Measurements from ENCODE around the gene TMC1. TPM values are rescaled to one million over a fixed set of nuclear protein-coding genes. Genes with fewer than 3 reads are reported as not detected.

The TMC1 gene
- total RNA-seq, 6 donors from 2014 or later: 0.67 TPM; not detected in 5

- H3K4me1 ChIP-seq: peaks cover 0 to 5% (median 0%) of the 10 kb centered on the region in 4 donors
- no peaks in the 10 kb centered on the region for H3K36me3 ChIP-seq
- TF ChIP-seq EP300 (IDR thresholded peaks at IDR 0.05) (no peak), POLR2AphosphoS5 (IDR thresholded peaks at IDR 0.05) (no peak), POLR2A (IDR thresholded peaks at IDR 0.05) (no peak)
- TF ChIP-seq, protein P1, sequence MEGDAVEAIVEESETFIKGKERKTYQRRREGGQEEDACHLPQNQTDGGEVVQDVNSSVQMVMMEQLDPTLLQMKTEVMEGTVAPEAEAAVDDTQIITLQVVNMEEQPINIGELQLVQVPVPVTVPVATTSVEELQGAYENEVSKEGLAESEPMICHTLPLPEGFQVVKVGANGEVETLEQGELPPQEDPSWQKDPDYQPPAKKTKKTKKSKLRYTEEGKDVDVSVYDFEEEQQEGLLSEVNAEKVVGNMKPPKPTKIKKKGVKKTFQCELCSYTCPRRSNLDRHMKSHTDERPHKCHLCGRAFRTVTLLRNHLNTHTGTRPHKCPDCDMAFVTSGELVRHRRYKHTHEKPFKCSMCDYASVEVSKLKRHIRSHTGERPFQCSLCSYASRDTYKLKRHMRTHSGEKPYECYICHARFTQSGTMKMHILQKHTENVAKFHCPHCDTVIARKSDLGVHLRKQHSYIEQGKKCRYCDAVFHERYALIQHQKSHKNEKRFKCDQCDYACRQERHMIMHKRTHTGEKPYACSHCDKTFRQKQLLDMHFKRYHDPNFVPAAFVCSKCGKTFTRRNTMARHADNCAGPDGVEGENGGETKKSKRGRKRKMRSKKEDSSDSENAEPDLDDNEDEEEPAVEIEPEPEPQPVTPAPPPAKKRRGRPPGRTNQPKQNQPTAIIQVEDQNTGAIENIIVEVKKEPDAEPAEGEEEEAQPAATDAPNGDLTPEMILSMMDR (IDR thresholded peaks at IDR 0.05): no peak
- 93 to 94% methylated on average over 2 of the region's 2 CpGs for WGBS, 2 donors
- no peaks in the 10 kb centered on the region for H3K27me3 ChIP-seq
- DNase-seq (no peak), ATAC-seq (ENCODE audit: low FRiP score in 2 of 2) (no peak)
- H3K9me3 ChIP-seq: no peaks in the 10 kb centered on the region
- no peak overlapping the region for H3K27ac ChIP-seq
- H3K4me3 ChIP-seq: no peak overlapping the region
Observed at GRCh38 chr9:72874344-72874743, 352.9 kb downstream of the TMC1 start.

DNA sequence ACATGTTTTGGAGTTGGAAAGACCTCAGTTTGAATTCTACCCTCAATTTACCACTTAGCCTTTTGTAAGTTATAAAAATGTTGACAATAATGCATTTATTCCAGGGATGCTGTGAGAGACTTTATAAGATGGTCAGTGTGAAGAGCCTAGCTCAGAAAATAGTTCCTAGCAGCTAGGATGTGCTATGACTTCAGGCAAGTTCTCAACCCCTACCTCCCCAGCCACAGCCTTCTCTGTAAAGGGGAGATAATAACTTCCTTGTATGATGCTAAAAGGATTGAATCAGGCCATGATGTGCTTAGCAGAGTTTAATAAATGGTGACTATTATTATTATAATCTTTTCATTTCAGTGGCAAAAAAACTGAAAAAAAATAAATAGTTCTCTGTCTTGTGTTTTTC, 353.8 kb downstream of the TMC1 start:
- H3K27me3 ChIP-seq: no peaks in the 10 kb centered on the region
- TF ChIP-seq, protein P1 (IDR thresholded peaks at IDR 0.05): no peak
- TF ChIP-seq POLR2A (IDR thresholded peaks at IDR 0.05) (no peak), EP300 (IDR thresholded peaks at IDR 0.05) (no peak), POLR2AphosphoS5 (IDR thresholded peaks at IDR 0.05) (no peak)
- no peak overlapping the region for H3K4me3 ChIP-seq
- no peaks in the 10 kb centered on the region for H3K9me3 ChIP-seq
- DNase-seq: no peak
- no peak overlapping the region for H3K27ac ChIP-seq
- ATAC-seq (ENCODE audit: low FRiP score in 2 of 2): no peak
- peaks cover 0 to 5% (median 0%) of the 10 kb centered on the region in 4 donors for H3K4me1 ChIP-seq
- no peaks in the 10 kb centered on the region for H3K36me3 ChIP-seq

- 73 to 79% methylated on average over 2 of the region's 2 CpGs for WGBS, 2 donors
- Histone ChIP-seq H3K4me3 (no peak overlapping the region), H3K27ac (no peak overlapping the region), H3K9me3 (no peaks in the 10 kb centered on the region), H3K4me1 (no peaks in the 10 kb centered on the region), H3K27me3 (no peaks in the 10 kb centered on the region), H3K36me3 (no peaks in the 10 kb centered on the region)
- DNase-seq (no peak), ATAC-seq (ENCODE audit: low FRiP score in 2 of 2) (no peak)
- TF ChIP-seq, protein P1 (IDR thresholded peaks at IDR 0.05): no peak
- TF ChIP-seq POLR2A (IDR thresholded peaks at IDR 0.05): no peak
- no peak for TF ChIP-seq POLR2AphosphoS5 (IDR thresholded peaks at IDR 0.05)
- no peak for TF ChIP-seq EP300 (IDR thresholded peaks at IDR 0.05)
Observed at GRCh38 chr9:72880821-72881220, 359.4 kb downstream of the TMC1 start.

DNA sequence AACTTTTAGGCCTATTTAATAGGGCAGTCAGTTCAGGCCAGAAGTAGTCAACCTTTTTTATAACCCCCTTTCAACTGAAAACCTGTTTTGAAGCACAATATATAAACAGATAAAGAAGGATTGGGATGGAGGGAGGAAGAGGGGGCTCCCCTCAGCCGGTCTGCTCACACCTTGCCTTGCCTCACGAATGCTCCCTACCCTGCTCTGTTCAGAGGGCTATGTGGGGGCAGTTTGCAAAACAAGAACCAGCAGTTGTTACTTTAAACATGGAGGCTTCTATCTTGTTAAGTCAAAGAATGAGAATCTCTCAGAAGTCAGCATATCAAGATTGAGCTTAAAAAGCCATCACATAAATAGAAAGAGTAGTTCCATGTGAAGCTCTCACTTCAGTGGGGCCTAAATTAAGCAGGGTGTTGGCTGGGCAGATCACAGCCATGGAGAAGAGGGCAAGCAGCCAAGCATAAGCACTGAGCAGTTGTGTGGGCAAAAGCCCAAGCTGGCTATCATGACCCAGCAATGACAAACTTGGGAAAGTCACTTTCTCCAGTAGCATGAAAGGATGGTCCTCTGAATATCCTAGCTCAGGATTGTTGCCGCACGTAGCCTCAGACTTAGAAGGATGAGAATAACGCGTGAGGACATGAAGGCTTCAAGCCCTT, 360.8 kb downstream of the TMC1 start:
- Histone ChIP-seq H3K27me3 (no peaks in the 10 kb centered on the region), H3K4me1 (no peaks in the 10 kb centered on the region), H3K4me3 (no peak overlapping the region), H3K9me3 (no peaks in the 10 kb centered on the region), H3K36me3 (no peaks in the 10 kb centered on the region), H3K27ac (no peak overlapping the region)
- DNase-seq (no peak), ATAC-seq (ENCODE audit: low FRiP score in 2 of 2) (no peak)
- TF ChIP-seq EP300 (IDR thresholded peaks at IDR 0.05) (no peak), POLR2A (IDR thresholded peaks at IDR 0.05) (no peak), POLR2AphosphoS5 (IDR thresholded peaks at IDR 0.05) (no peak)
- TF ChIP-seq, protein P1 (IDR thresholded peaks at IDR 0.05): no peak
- WGBS, 2 donors: 90 to 93% methylated on average over 6 of the region's 6 CpGs

DNA sequence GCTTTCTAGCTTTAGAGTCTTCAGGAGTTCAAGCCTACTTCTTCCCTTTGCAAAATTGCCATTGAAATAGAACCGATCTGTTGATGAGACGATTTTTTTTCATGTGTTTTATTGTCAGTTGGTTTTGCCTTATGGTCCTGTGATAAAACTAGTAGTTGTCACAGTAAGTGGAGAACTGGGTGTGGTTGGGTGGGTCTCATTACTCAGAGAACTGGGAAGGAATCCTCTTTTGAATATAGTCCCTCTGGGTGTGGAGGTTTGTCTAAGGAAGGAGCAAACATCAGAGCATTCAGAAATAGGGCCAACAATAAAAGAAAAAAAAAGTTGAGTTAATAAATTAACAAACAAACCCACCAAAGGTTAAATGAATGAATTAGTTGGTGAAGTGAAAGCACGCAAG, 362.5 kb downstream of the TMC1 start:
- 86 to 96% methylated on average over 3 of the region's 3 CpGs for WGBS, 2 donors
- ATAC-seq (ENCODE audit: low FRiP score in 2 of 2) (no peak), DNase-seq (no peak)
- TF ChIP-seq, protein P1 (IDR thresholded peaks at IDR 0.05): no peak
- no peak for TF ChIP-seq POLR2AphosphoS5 (IDR thresholded peaks at IDR 0.05)
- no peak for TF ChIP-seq POLR2A (IDR thresholded peaks at IDR 0.05)
- TF ChIP-seq EP300 (IDR thresholded peaks at IDR 0.05): no peak
- no peak overlapping the region for H3K4me3 ChIP-seq
- no peaks in the 10 kb centered on the region for H3K27me3 ChIP-seq
- H3K4me1 ChIP-seq: no peaks in the 10 kb centered on the region
- no peak overlapping the region for H3K27ac ChIP-seq
- H3K9me3 ChIP-seq: no peaks in the 10 kb centered on the region
- peaks cover 0 to 6% (median 0%) of the 10 kb centered on the region in 4 donors for H3K36me3 ChIP-seq

Data from upper lobe of left lung (tissue), 6 donors.